ENCODE results near the gene HTR2A.

Gene HTR2A

GRCh38 chr13:46896341-46897137, at the start of gene HTR2A:
HTR2A (minus strand) TSS chr13:46897053; CDS start chr13:46895906, 1,147 bp downstream.
- H3K9me3 ChIP-seq (replicated peaks in 1 of 11): no peaks in the 10 kb centered on the region
- TF ChIP-seq Cebpa-rat (IDR thresholded peaks at IDR 0.05): no peak
- H3K4me1 ChIP-seq: peaks cover 0 to 15% (median 8%) of the 10 kb centered on the region in 10 experiments; a peak in 10 of 20 replicates
- no peaks in the 10 kb centered on the region; a peak in 1 of 22 replicates for H3K27me3 ChIP-seq
- no peaks in the 10 kb centered on the region for H4K20me1 ChIP-seq
- H3K27ac ChIP-seq: no peak within 1 kb of the TSS
- peak within 1 kb of the TSS; percentile 2 to 63 (median 38); a peak in 18 of 22 replicates for H3K4me2 ChIP-seq
- H3K4me3 ChIP-seq: peak within 1 kb of the TSS in 1 of 10 experiments; percentile 7; a peak in 2 of 20 replicates
- H3K9ac ChIP-seq: no peak within 1 kb of the TSS
- H3K36me3 ChIP-seq: no peaks in the 10 kb centered on the region

- H3K9ac ChIP-seq: no peak overlapping the region
- no peaks in the 10 kb centered on the region for H3K4me1 ChIP-seq
- no peaks in the 10 kb centered on the region for H4K20me1 ChIP-seq
- peaks cover 32 to 53% (median 47%) of the 10 kb centered on the region in 11 experiments for H3K9me3 ChIP-seq (replicated peaks in 1 of 11)
- TF ChIP-seq Cebpa-rat (IDR thresholded peaks at IDR 0.05): no peak
- H3K4me2 ChIP-seq: no peak overlapping the region
- H3K27me3 ChIP-seq: no peaks in the 10 kb centered on the region
- H3K4me3 ChIP-seq: no peak overlapping the region
- no peak overlapping the region for H3K27ac ChIP-seq
- H3K36me3 ChIP-seq: 0 out of 22 replicates have a peak, but pooled peaks cover 0 to 3% (median 0%) of the 10 kb centered on the region in 11 experiments
Observed at GRCh38 chr13:46936525-46936924, 39.7 kb upstream of the HTR2A start.

- H3K4me3 ChIP-seq: no peak overlapping the region
- no peak overlapping the region for H3K9ac ChIP-seq
- no peak overlapping the region for H3K4me2 ChIP-seq
- no peak overlapping the region for H3K27ac ChIP-seq
- no peaks in the 10 kb centered on the region for H3K4me1 ChIP-seq
- no peaks in the 10 kb centered on the region for H3K27me3 ChIP-seq
- peaks cover 30 to 52% (median 48%) of the 10 kb centered on the region in 11 experiments for H3K9me3 ChIP-seq (replicated peaks in 1 of 11)
- TF ChIP-seq Cebpa-rat (IDR thresholded peaks at IDR 0.05): no peak
- 0 out of 22 replicates have a peak, but pooled peaks cover 0 to 3% (median 0%) of the 10 kb centered on the region in 11 experiments for H3K36me3 ChIP-seq
- no peaks in the 10 kb centered on the region for H4K20me1 ChIP-seq
Observed at GRCh38 chr13:46934749-46935148, 37.9 kb upstream of the HTR2A start.

GRCh38 chr13:46926916-46927590, 30.2 kb upstream of the HTR2A start:
- Histone ChIP-seq H3K4me2 (no peak overlapping the region), H4K20me1 (no peaks in the 10 kb centered on the region), H3K4me1 (peaks cover 0 to 4% (median 0%) of the 10 kb centered on the region in 10 experiments; a peak in 1 of 20 replicates), H3K27ac (no peak overlapping the region), H3K4me3 (no peak overlapping the region), H3K36me3 (no peaks in the 10 kb centered on the region), H3K27me3 (no peaks in the 10 kb centered on the region), H3K9ac (no peak overlapping the region), H3K9me3 (replicated peaks in 1 of 11) (peaks cover 1 to 8% (median 5%) of the 10 kb centered on the region in 11 experiments; a peak in 20 of 22 replicates)
- TF ChIP-seq Cebpa-rat (IDR thresholded peaks at IDR 0.05): no peak

GRCh38 chr13:46925486-46925885, 28.6 kb upstream of the HTR2A start:
- no peak overlapping the region for H3K4me2 ChIP-seq
- H3K4me3 ChIP-seq: no peak overlapping the region
- TF ChIP-seq Cebpa-rat (IDR thresholded peaks at IDR 0.05): no peak
- H3K4me1 ChIP-seq: peaks cover 0 to 4% (median 0%) of the 10 kb centered on the region in 10 experiments; a peak in 1 of 20 replicates
- no peak overlapping the region for H3K9ac ChIP-seq
- no peaks in the 10 kb centered on the region for H3K27me3 ChIP-seq
- H3K9me3 ChIP-seq (replicated peaks in 1 of 11): peaks cover 0 to 6% (median 0%) of the 10 kb centered on the region in 11 experiments; a peak in 2 of 22 replicates
- H4K20me1 ChIP-seq: no peaks in the 10 kb centered on the region
- H3K36me3 ChIP-seq: no peaks in the 10 kb centered on the region
- H3K27ac ChIP-seq: no peak overlapping the region

GRCh38 chr13:46914341-46914740, 17.5 kb upstream of the HTR2A start:
- Histone ChIP-seq H3K9ac (no peak overlapping the region), H3K36me3 (no peaks in the 10 kb centered on the region), H4K20me1 (no peaks in the 10 kb centered on the region), H3K27ac (no peak overlapping the region), H3K4me1 (no peaks in the 10 kb centered on the region), H3K27me3 (no peaks in the 10 kb centered on the region), H3K4me2 (no peak overlapping the region), H3K9me3 (replicated peaks in 1 of 11) (peaks cover 0 to 7% (median 5%) of the 10 kb centered on the region in 11 experiments; a peak in 11 of 22 replicates), H3K4me3 (no peak overlapping the region)
- TF ChIP-seq Cebpa-rat (IDR thresholded peaks at IDR 0.05): no peak

GRCh38 chr13:46913757-46914156, 16.9 kb upstream of the HTR2A start:
- no peak for TF ChIP-seq Cebpa-rat (IDR thresholded peaks at IDR 0.05)
- Histone ChIP-seq H3K4me1 (no peaks in the 10 kb centered on the region), H3K4me3 (no peak overlapping the region), H3K36me3 (no peaks in the 10 kb centered on the region), H4K20me1 (no peaks in the 10 kb centered on the region), H3K27ac (no peak overlapping the region), H3K27me3 (no peaks in the 10 kb centered on the region), H3K4me2 (no peak overlapping the region), H3K9ac (no peak overlapping the region), H3K9me3 (replicated peaks in 1 of 11) (peaks cover 0 to 7% (median 5%) of the 10 kb centered on the region in 11 experiments; a peak in 11 of 22 replicates)

GRCh38 chr13:46909042-46909441, 12.2 kb upstream of the HTR2A start:
- H3K36me3 ChIP-seq: no peaks in the 10 kb centered on the region
- no peak for TF ChIP-seq Cebpa-rat (IDR thresholded peaks at IDR 0.05)

GRCh38 chr13:46908501-46908900, 11.6 kb upstream of the HTR2A start:
- Histone ChIP-seq H3K27ac (no peak overlapping the region), H3K36me3 (no peaks in the 10 kb centered on the region), H3K9ac (no peak overlapping the region), H3K4me2 (no peak overlapping the region), H3K9me3 (replicated peaks in 1 of 11) (peaks cover 0 to 7% (median 5%) of the 10 kb centered on the region in 11 experiments; a peak in 11 of 22 replicates), H4K20me1 (no peaks in the 10 kb centered on the region), H3K27me3 (no peaks in the 10 kb centered on the region), H3K4me1 (no peaks in the 10 kb centered on the region), H3K4me3 (no peak overlapping the region)
- TF ChIP-seq Cebpa-rat (IDR thresholded peaks at IDR 0.05): no peak

More at GRCh38 chr13:46909042-46909441, 12.2 kb upstream of the HTR2A start:
- H3K27me3 ChIP-seq: no peaks in the 10 kb centered on the region
- no peak overlapping the region for H3K9ac ChIP-seq
- H3K4me3 ChIP-seq: no peak overlapping the region
- no peak overlapping the region for H3K27ac ChIP-seq
- no peak overlapping the region for H3K4me2 ChIP-seq
- peaks cover 0 to 7% (median 5%) of the 10 kb centered on the region in 11 experiments; a peak in 11 of 22 replicates for H3K9me3 ChIP-seq (replicated peaks in 1 of 11)
- no peaks in the 10 kb centered on the region for H3K4me1 ChIP-seq
- no peaks in the 10 kb centered on the region for H4K20me1 ChIP-seq

Data from BLaER1 treated with 17β-estradiol and CSF1 and Interleukin-3, amounts not matched to agents 10 nM and 100 nM (cell line).